HG03103 (cell line): ENCODE measurements around the gene TRAF5.

ENCODE experiments used
- ATAC-seq: cut with Tn5 transposase; IDR thresholded peaks from one replicate; pipeline ENCODE4 v1.9.1; 2021; ENCODE audit warnings: low read depth; ENCODE audit not compliant: unreplicated experiment

TRAF5 gene

GRCh38 chr1:211327346-211327921, 801 bp downstream of the TRAF5 start:
- ATAC-seq, result no peak

DNA sequence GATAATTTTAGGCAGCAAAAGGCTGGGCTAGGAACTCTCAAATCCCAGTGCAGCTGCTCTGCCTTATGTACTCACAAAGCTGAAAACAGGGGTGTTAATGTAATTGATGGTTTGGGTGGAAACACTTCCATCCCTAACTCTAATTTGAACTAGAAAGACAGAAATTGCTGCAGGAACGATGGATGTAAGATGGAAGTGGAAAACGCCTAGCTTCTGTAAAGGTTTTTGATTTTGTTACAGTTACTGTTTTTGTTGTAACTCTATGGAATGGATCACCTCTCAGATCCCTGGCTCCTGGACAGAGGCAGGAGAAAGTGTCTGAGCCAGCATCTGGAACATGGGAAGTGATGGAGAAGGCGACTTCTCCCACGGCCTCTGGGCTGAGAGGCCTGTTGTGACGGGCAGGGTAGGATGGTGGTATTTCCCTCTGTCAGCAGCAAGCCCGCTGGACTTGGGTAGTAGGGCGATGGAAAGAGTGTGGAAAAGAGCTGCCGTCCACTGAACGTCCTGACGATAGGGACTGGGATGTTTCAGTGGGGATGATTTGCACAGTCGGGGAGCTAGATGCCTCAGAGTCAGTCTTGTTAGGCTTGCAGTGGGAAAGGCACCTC, 1.6 kb downstream of the TRAF5 start:
- ATAC-seq, result no peak

DNA sequence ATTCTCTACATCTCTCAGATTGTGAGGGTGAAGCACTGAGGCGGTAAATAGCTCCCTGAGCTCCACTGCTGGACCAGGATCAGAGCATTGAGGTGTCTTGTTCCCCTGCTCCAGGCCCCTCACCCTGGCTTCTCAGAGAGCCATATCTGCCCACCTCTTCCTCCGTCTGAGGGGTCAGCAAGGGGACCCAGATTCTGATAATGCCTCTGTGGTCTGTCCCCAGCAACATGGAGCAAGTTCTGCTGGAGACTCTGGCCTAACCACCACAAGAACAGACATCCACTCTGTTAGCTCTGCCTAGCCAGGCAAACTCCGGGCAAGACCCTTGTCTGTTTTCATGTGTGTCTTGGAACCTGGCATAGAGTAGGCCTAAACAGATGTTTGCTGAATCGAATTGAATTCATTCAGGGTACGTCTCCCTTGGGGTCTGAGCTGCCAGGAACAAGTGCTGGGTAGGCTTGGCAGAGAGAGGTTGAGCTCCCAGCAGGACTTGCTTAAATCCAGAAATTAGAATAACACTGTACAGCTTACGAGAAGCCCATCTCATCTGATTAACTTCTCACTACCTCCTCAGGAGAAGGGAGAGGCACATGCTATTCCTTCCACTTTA, 2.3 kb downstream of the TRAF5 start:
- ATAC-seq, result no peak

DNA sequence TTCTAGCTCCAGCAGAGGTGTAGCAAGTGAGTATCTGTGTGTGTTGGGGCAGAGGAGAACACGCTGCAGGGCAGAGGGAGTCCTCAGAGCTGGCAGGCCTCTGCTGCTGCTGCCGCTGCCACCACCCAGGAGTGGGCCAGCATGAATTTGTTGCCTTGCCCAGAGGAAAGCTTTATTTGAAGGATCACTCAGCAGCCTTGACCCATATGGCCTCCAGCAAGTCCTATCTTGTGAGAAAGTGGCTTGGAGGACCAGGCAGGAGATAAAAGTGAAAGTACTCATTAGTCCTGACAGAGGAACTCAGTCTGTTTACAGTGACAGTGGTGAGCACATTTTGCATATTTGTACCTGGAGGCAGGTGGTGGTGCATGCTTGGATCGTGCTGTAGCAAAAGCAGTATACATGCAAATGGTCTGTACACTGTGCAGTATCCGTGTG, 3.1 kb downstream of the TRAF5 start:
- ATAC-seq, result peak; percentile 61

GRCh38 chr1:211330282-211330936, 3.8 kb downstream of the TRAF5 start:
- no peak for ATAC-seq

GRCh38 chr1:211331011-211331709, 4.5 kb downstream of the TRAF5 start:
- ATAC-seq, result no peak

DNA sequence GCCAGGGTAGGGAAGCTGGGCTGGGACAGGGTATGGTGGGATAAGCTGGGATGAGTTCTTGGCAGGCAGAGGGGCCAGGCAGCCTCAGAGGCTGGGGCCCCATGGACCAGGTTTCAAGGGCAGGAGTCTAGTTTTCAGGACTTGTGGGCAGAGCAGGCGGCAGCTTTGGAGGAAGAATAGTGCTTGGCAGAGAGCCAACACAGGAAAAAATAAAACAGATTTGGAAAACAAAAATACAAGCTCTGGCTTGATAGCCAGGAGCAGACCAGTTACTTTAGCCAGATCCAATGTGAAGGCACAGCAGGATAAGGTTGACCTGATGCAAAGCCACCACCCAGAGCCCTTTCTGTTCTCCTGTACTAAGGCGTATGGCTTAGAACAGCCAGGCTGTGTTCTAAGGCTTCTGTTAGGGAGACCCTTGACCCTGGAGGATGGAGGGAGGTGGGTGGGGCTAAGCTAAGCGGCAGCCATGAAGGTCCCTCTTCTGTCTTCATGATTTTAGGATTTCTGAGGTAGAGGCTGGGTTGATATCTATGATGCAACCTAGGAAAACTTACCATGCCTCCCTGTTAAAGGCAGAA, 5.5 kb downstream of the TRAF5 start:
- ATAC-seq, result no peak

DNA sequence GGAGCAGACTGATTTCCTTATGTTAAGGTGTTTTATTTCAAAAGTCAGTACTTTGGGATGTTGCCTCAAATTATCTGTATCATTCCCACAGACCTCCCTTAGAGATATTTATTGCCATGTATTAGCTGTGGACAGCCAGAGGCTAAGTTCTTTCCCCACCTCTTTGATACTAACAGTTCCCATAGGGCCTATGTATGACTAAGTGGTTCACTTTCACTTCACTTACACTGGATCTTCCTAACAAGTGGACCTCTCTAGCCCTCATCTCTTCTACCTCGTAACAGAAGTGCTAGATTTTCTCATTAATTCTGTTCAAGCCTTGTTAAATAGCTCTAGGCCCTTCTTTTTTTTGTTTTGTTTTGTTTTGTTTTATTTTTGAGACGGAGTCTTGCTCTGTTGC, 6.2 kb downstream of the TRAF5 start:
- ATAC-seq, result no peak

GRCh38 chr1:211333906-211334305, 7.3 kb downstream of the TRAF5 start:
- no peak for ATAC-seq

GRCh38 chr1:211334986-211335385, 8.4 kb downstream of the TRAF5 start:
- ATAC-seq, result no peak

- ATAC-seq, result peak; percentile 90
Measured at GRCh38 chr1:211335522-211336157, 9.0 kb downstream of the TRAF5 start.

GRCh38 chr1:211336161-211336560, 9.5 kb downstream of the TRAF5 start:
- no peak for ATAC-seq

GRCh38 chr1:211336775-211337174, 10.1 kb downstream of the TRAF5 start:
- ATAC-seq, result no peak

- ATAC-seq, result no peak
Measured at GRCh38 chr1:211337430-211338223, 11.0 kb downstream of the TRAF5 start.

DNA sequence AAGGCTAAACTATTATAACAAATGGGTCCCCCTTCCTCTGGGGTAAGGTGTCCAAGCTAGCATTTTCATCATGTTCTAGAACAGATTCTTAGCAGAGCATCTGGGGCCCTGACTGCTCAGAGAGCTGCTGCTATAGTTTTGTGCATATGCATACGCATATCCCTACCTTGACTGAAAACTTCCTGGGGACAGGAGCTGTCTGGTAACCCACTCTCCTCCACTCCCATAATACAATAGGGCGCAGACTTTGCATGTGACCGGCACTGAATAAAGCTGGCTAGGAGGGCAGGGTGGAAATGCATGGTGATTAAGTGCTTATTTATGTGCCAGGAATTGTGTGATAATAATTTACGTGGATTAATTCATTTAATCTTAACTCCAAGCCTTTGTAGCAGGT, 11.6 kb downstream of the TRAF5 start:
- no peak for ATAC-seq

DNA sequence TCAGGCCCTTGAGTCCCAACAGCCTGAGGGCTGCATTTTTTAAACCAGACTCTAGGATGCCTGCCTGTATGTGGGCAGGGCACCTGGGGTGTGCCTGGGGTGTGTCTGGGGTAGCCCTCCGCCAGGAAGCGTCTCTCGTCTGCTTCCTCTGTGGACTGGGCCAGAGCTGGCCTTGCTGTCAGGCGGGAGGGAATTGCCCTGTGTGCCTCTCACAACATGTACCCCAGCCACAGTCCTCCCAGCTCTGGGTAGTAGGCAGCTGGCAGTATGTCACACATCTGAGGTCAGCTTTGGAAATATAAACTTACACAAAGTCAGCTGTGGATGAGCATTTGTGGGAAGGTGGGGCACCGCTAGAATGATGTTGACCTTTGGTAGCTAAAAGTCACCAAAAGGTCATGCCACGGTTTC, 13.0 kb downstream of the TRAF5 start:
- no peak for ATAC-seq

DNA sequence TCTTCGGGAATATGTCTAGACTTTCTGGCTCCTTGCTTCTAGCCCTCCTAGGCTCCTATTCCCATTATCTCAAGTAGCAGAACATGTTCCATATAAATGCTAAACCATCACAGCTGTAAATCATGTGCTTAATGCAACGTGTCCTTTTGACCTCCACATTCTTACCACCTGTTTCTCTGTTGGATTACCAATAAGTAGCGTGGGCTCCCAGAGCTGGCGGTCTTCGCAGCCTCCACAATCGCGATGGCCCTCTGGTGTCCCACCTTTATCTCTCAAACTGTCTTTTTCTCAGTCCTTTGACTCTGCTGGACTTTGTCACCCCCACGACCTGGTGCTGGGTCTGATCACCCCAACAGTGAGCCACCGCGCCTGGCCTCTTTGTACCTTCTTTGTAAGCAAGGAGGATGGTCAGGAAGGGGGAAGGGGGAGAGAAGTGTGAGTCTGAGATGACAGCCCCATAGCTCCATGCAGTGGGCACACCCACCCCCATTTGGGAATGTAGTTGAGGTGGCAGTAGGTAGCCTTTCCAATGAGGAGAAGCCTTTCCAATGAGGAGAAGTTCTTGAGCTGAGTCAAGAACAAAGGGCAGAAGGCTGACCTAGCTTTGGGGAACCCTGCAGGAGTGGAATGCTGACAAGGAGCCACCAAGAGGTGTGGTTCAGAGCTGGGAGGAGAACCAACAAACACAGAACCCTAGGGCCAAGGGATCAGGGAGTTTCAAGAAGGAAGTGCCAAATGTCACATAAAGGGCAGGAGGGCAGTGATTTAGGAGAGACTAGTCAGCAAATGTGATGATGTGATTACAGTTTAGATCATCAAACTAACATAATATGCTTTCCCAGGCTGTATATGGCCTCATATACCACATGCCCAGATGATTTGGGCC, 14.2 kb downstream of the TRAF5 start:
- ATAC-seq, result no peak

GRCh38 chr1:211341999-211342398, 15.4 kb downstream of the TRAF5 start:
- ATAC-seq, result no peak

GRCh38 chr1:211343607-211344006, 17.0 kb downstream of the TRAF5 start:
- ATAC-seq, result no peak
